K562 (cell line): Measurements from ENCODE around the gene ADGRG1. TPM values are rescaled to one million over a fixed set of nuclear protein-coding genes. Genes with fewer than 3 reads are reported as not detected.

Experiments
- ATAC-seq: fragments of 200-7000 bp; cut with Tn5 transposase; 3 replicates; pipeline ENCODE4 v1.9.1; 2020; ENCODE audit warnings: moderate library complexity
- BruUV-seq: library from RNA; stranded (reverse); fragments of 400-500 nt; replicated peaks from 2 replicates; lab custom pipeline; 2021; lab: Mats Ljungman, UMichigan
- CTCF ChIA-PET: fragments of 300-600 bp; formaldehyde crosslinking; extraction: SDS; loops from one replicate; lab custom pipeline; 2021; ENCODE audit warnings: low intra/inter-chr PET ratio; lab: Yijun Ruan, JAX
- POLR2A ChIA-PET: fragments of 300-600, 350-650 bp; sonication (Branson Sonifier 250); formaldehyde crosslinking; extraction: SDS; loops from one replicate; lab custom pipeline; 2021; ENCODE audit warnings: antibody characterized with exemption, inconsistent platforms; lab: Yijun Ruan, JAX
- DNase-seq, 4 experiments: peaks; one replicate each; pipeline versions ENCODE4 v3.0.0 to v3.0.0-alpha.2; 2011 to 2018; ENCODE audit warnings: low spot score in 3 of 4, mixed read lengths in 3 of 4; ENCODE audit errors: extremely low read depth in 1 of 4
- FAIRE-seq: peaks from 2 replicates; lab custom pipeline; 2011; peaks lifted over from hg19 to GRCh38; lab: Jason Lieb, UNC
- H2AFZ ChIP-seq: 2 replicates; pipeline ENCODE4 v1.6.0; 2011; ENCODE audit warnings: low read depth, low read length, control low read depth, inconsistent platforms
- H3K27ac ChIP-seq: fragments of 200-600 bp; 3 replicates; pipeline ENCODE4 v1.8.0; 2011; ENCODE audit warnings: low read depth, mild to moderate bottlenecking, control low read depth, inconsistent platforms, low read length, moderate library complexity, mixed read lengths; ENCODE audit errors: extremely low read depth
- H3K27me3 ChIP-seq, 2 experiments: fragments of 300-600 bp in 1 of 2; 2 replicates in 1 of 2; 3 replicates in 1 of 2; pipeline versions ENCODE4 v1.6.0 to v1.8.0; 2011; ENCODE audit warnings: inconsistent platforms in 2 of 2, low read length in 2 of 2, mild to moderate bottlenecking in 1 of 2, mixed read lengths in 1 of 2, moderate library complexity in 1 of 2; ENCODE audit not compliant: control insufficient read depth in 2 of 2, insufficient read depth in 2 of 2
- H3K36me3 ChIP-seq: fragments of 300-600 bp; 3 replicates; pipeline ENCODE4 v1.8.0; 2011; ENCODE audit warnings: mild to moderate bottlenecking, low read length, inconsistent platforms; ENCODE audit not compliant: control insufficient read depth, insufficient read depth
- H3K4me1 ChIP-seq, 2 experiments: fragments of 200-600 bp in 1 of 2; replicated peaks in 1 of 2; 2 replicates in 1 of 2; 3 replicates in 1 of 2; pipeline versions ENCODE4 v1.5.1 to v1.8.0; 2011; ENCODE audit warnings: inconsistent platforms in 2 of 2, low read length in 2 of 2, mild to moderate bottlenecking in 1 of 2, mixed read lengths in 1 of 2, moderate library complexity in 1 of 2; ENCODE audit not compliant: control insufficient read depth in 2 of 2, insufficient read depth in 2 of 2
- H3K4me2 ChIP-seq: 2 replicates; pipeline ENCODE4 v1.6.1; 2011; ENCODE audit warnings: low read length, control low read depth, inconsistent platforms, mixed read lengths; ENCODE audit not compliant: insufficient read depth
- H3K4me3 ChIP-seq: fragments of 200-600 bp; sonication (generic), shearing (Covaris generic); 2 replicates; pipeline ENCODE4 v1.5.1; 2016; ENCODE audit warnings: control low read depth, inconsistent platforms
- H3K79me2 ChIP-seq: fragments of 200-600 bp; 3 replicates; pipeline ENCODE4 v1.8.0; 2011; ENCODE audit warnings: low read length, inconsistent platforms; ENCODE audit not compliant: control insufficient read depth, insufficient read depth
- H3K9ac ChIP-seq, 2 experiments: 2 replicates each; pipeline versions ENCODE4 v1.6.0 to v1.6.1; 2011; ENCODE audit warnings: low read depth in 2 of 2, low read length in 2 of 2, control low read depth in 1 of 2, inconsistent platforms in 1 of 2, mild to moderate bottlenecking in 1 of 2, mixed read lengths in 1 of 2; ENCODE audit not compliant: insufficient read depth in 1 of 2
- H3K9me1 ChIP-seq: one replicate; pipeline ENCODE4 v1.6.0; 2011; ENCODE audit warnings: inconsistent platforms, mild to moderate bottlenecking, low read length, moderate library complexity; ENCODE audit not compliant: control insufficient read depth, insufficient read depth
- H3K9me3 ChIP-seq: replicated peaks from 2 replicates; pipeline ENCODE4 v1.5.1; 2011; ENCODE audit warnings: low read depth, low read length, inconsistent platforms; ENCODE audit not compliant: control insufficient read depth, insufficient read depth
- H4K20me1 ChIP-seq: replicated peaks from 2 replicates; pipeline ENCODE4 v1.6.1; 2011; ENCODE audit warnings: low read length, inconsistent platforms, mixed read lengths; ENCODE audit not compliant: control insufficient read depth, insufficient read depth
- CGGBP1 ChIP-seq: fragments of 250-450 bp; sonication (Bioruptor Pico); IDR thresholded peaks from 2 replicates; pipeline ENCODE4 v1.9.0; 2021; ENCODE audit warnings: mild to moderate bottlenecking
- CREB3L1 ChIP-seq: fragments of 450-650 bp; IDR thresholded peaks from 2 replicates; pipeline ENCODE4 v1.6.1; 2014; ENCODE audit warnings: low read depth, mild to moderate bottlenecking, moderate library complexity, borderline replicate concordance
- DMBX1 ChIP-seq: fragments of 250-450 bp; sonication (Bioruptor Pico); IDR thresholded peaks from 2 replicates; pipeline ENCODE4 v1.8.0; 2022; ENCODE audit warnings: inconsistent platforms, mild to moderate bottlenecking, moderate library complexity, borderline replicate concordance
- HDAC1 ChIP-seq, 2 experiments: fragments of 450-650 bp; IDR thresholded peaks; 2 replicates each; pipeline ENCODE4 v1.6.1; 2016 to 2017; ENCODE audit warnings: inconsistent platforms in 1 of 2, mild to moderate bottlenecking in 1 of 2, moderate library complexity in 1 of 2
- HNRNPH1 ChIP-seq: fragments of 200-400 bp; formaldehyde crosslinking; optimal IDR thresholded peaks from 2 replicates; pipeline ENCODE3; 2017; ENCODE audit warnings: low read depth, mild to moderate bottlenecking, low read length, moderate library complexity
- NCOR1 ChIP-seq: fragments of 450-650 bp; IDR thresholded peaks from 2 replicates; pipeline ENCODE4 v1.6.1; 2016; ENCODE audit warnings: mild to moderate bottlenecking, moderate library complexity
- NKRF ChIP-seq: fragments of 450-650 bp; IDR thresholded peaks from 2 replicates; pipeline ENCODE4 v1.6.1; 2016; ENCODE audit warnings: borderline replicate concordance
- SMAD3 ChIP-seq: fragments of 450-650 bp; formaldehyde crosslinking; conservative IDR thresholded peaks from 2 replicates; pipeline ENCODE4 v1.4.0; 2020; ENCODE audit warnings: mild to moderate bottlenecking
- TFAP4 ChIP-seq: sonication (generic); formaldehyde crosslinking; IDR thresholded peaks from 2 replicates; pipeline ENCODE4 v1.8.0; 2022; ENCODE audit warnings: missing genetic modification reagents, mild to moderate bottlenecking, moderate library complexity, borderline replicate concordance
- WGBS: fragments of 100-300 bp; shearing (Covaris generic); methylation state at CpG from one replicate; pipeline ENCODE4 v1.1.6; 2016; ENCODE audit warnings: low coverage, mixed read lengths; ENCODE audit not compliant: insufficient coverage; ENCODE audit errors: missing lambda C conversion rate; 5-methylcytosine and 5-hydroxymethylcytosine counted together
- in situ Hi-C: fragments of 300-500 bp; cut with MboI; formaldehyde crosslinking; loops from 4 replicates; pipeline ENCODE4 v1.15.0; 2018; ENCODE audit warnings: inconsistent platforms, mixed read lengths
- intact Hi-C: fragments of 100-400 bp; cut with micrococcal nuclease; formaldehyde crosslinking; loops from 2 replicates; pipeline ENCODE4 v1.14.2; 2022
- polyA plus RNA-seq, 8 experiments: library from polyadenylated mRNA; depleted of rRNA in 4 of 8; stranded (reverse) in 5 of 8; unstranded in 3 of 8; fragments of >200 nt; fragmentation: Nextera tagmentation in 2 of 8; fragmentation: Illumina TruSeq in 1 of 8; extraction: Ambion mirVana in 2 of 8; extraction: Trizol in 1 of 8; gene quantifications; 2 replicates each; pipeline versions ENCODE4 v1.2.1 to v1.2.3, GENCODE V29; 2011 to 2014; ENCODE audit warnings: inconsistent platforms in 1 of 8, missing spikeins in 1 of 8
- total RNA-seq, 7 experiments: library from RNA; depleted of rRNA in 6 of 7; stranded (reverse); fragments of >200 nt in 6 of 7; fragmentation: Illumina TruSeq in 2 of 7; extraction: Trizol in 2 of 7; gene quantifications; 2 replicates each; pipeline versions ENCODE4 v1.2.1 to v1.2.3, GENCODE V29; 2011 to 2021; ENCODE audit warnings: low replicate concordance in 1 of 7

ADGRG1 gene
- total and polyA plus RNA-seq, 9 of the 15 experiments (the other 6 are each of a cell fraction or from before 2014, with no cell fraction given), result 0.04 to 0.31 (median 0.16) TPM; not detected in 6

- no peaks in the 10 kb centered on the region; a peak in 1 of 5 replicates for H3K4me1 ChIP-seq
- H3K9me1 ChIP-seq, result no peaks in the 10 kb centered on the region
- H3K36me3 ChIP-seq, result no peaks in the 10 kb centered on the region
- in situ Hi-C loops, result loop anchor here (5.0 kb wide), 1 partner anchor 58 kb away; no protein-coding TSS in a partner anchor
- no TSS peak for BruUV-seq
- H4K20me1 ChIP-seq, result peaks cover 7% of the 10 kb centered on the region
- peaks cover 2 to 17% of the 10 kb centered on the region in 2 experiments; a peak in 4 of 5 replicates for H3K27me3 ChIP-seq
- DNase-seq (no peak), ATAC-seq (no peak), FAIRE-seq (no peak)
- no peak overlapping the region for H3K4me2 ChIP-seq
- ChIA-PET CTCF (interaction anchor here (1.2 kb wide), 1 partner anchor 53 kb away, joined by 8 read pairs; no protein-coding TSS in a partner anchor), POLR2A (interaction anchor here (0.5 to 0.8 kb wide), 4 partner anchors 22 to 83 kb away, joined by 3 to 6 read pairs (median 3); no protein-coding TSS in a partner anchor)
- H3K27ac ChIP-seq, result no peak overlapping the region
- no peak overlapping the region for H3K9ac ChIP-seq
- no peaks in the 10 kb centered on the region for H3K79me2 ChIP-seq
- peaks cover 3% of the 10 kb centered on the region for H3K9me3 ChIP-seq
- intact Hi-C loops, result loop anchor here (5.0 to 10.0 kb wide), 3 partner anchors 92 to 350 kb away; partner anchors contain the start of gene KATNB1
- no peak overlapping the region for H3K4me3 ChIP-seq
- WGBS, result 8% methylated on average over 6 of the region's 10 CpGs
- TF ChIP-seq CREB3L1, result no peak
- TF ChIP-seq HDAC1 (IDR thresholded peaks at IDR 0.05), result no peak
- TF ChIP-seq TFAP4, result no peak
- no peak for TF ChIP-seq NKRF
- no peak for TF ChIP-seq SMAD3 (CRISPR knock-in tag)
- TF ChIP-seq CGGBP1 (CRISPR knock-in tag), result no peak
- no peak for TF ChIP-seq NCOR1
- no peak for TF ChIP-seq DMBX1 (CRISPR knock-in tag)
- TF ChIP-seq HNRNPH1, result no peak
- no peak overlapping the region for H2AFZ ChIP-seq
These were observed 16.7 kb downstream of the ADGRG1 start for GRCh38 chr16:57645169-57645568.
